GM18907 (cell line): Measurements from ENCODE around the gene TSTD1.
"Not testable (repeated sequence)": the region's sequence is repeated elsewhere in the genome, so short reads cannot be mapped to it uniquely, and the experiment has no call there.

Experiments
- ATAC-seq: cut with Tn5 transposase; IDR thresholded peaks from one replicate; pipeline ENCODE4 v1.9.1; 2021; ENCODE audit warnings: mild to moderate bottlenecking, moderate library complexity; ENCODE audit not compliant: unreplicated experiment

TSTD1 gene

GRCh38 chr1:161039154-161039545 is 386 bp upstream of the TSTD1 start:
- no peak for ATAC-seq

- ATAC-seq: no peak
These were observed 872 bp downstream of the TSTD1 start for GRCh38 chr1:161037661-161038522.

GRCh38 chr1:161033751-161034150 is 5.0 kb downstream of the TSTD1 start:
- no peak for ATAC-seq

GRCh38 chr1:161032409-161032808 is 6.4 kb downstream of the TSTD1 start:
- no peak for ATAC-seq

GRCh38 chr1:161031874-161032273 is 6.9 kb downstream of the TSTD1 start:
- ATAC-seq: no peak

GRCh38 chr1:161029466-161029865 is 9.3 kb downstream of the TSTD1 start:
- not testable (repeated sequence) for ATAC-seq

- ATAC-seq: not testable (repeated sequence)
These were observed 11.8 kb downstream of the TSTD1 start for GRCh38 chr1:161026954-161027353.

- ATAC-seq: not testable (repeated sequence)
These were observed 16.3 kb downstream of the TSTD1 start for GRCh38 chr1:161022432-161022831.

GRCh38 chr1:161021970-161022353 is 16.8 kb downstream of the TSTD1 start:
- no peak for ATAC-seq

GRCh38 chr1:161021165-161021969 is 17.4 kb downstream of the TSTD1 start:
- peak; percentile 82 for ATAC-seq

GRCh38 chr1:161020509-161021164 is 18.1 kb downstream of the TSTD1 start, which contains the start of gene F11R:
Gene F11R (minus strand): TSS chr1:161021152. CDS start chr1:161021073, 79 bp downstream.
- peak; percentile 40 for ATAC-seq

- ATAC-seq: peak; percentile 2
These were observed 18.8 kb downstream of the TSTD1 start for GRCh38 chr1:161019751-161020495.

GRCh38 chr1:161019111-161019660 is 19.6 kb downstream of the TSTD1 start:
- not testable (repeated sequence) for ATAC-seq

- ATAC-seq: no peak
These were observed 20.2 kb downstream of the TSTD1 start for GRCh38 chr1:161018631-161018930.

GRCh38 chr1:161017756-161018630 is 20.8 kb downstream of the TSTD1 start:
- ATAC-seq: no peak

- not testable (repeated sequence) for ATAC-seq
These were observed 21.6 kb downstream of the TSTD1 start for GRCh38 chr1:161017181-161017580.

GRCh38 chr1:161016683-161017082 is 22.1 kb downstream of the TSTD1 start:
- not testable (repeated sequence) for ATAC-seq

GRCh38 chr1:161013488-161014230 is 25.1 kb downstream of the TSTD1 start:
- peak; percentile 88 for ATAC-seq

GRCh38 chr1:161013131-161013487 is 25.7 kb downstream of the TSTD1 start:
- ATAC-seq: peak; percentile 19
